Sigmoid colon (tissue), 7 donors: ENCODE results near the gene VWA7. TPM values are rescaled to one million over a fixed set of nuclear protein-coding genes. Genes with fewer than 3 reads are reported as not detected.

Source experiments
- DNase-seq: peaks from one replicate; pipeline ENCODE4 v3.0.0-alpha.2; 2019
- H3K27ac ChIP-seq, 4 donors: fragments of 200-600 bp; sonication (generic); one replicate each; pipeline ENCODE4 v1.5.1; 2016 to 2019; ENCODE audit warnings: mild to moderate bottlenecking in 1 of 4
- H3K27me3 ChIP-seq, 3 donors: fragments of 200-600 bp; sonication (generic); one replicate each; pipeline ENCODE4 v1.5.1; 2019; ENCODE audit warnings: mild to moderate bottlenecking in 1 of 3
- H3K36me3 ChIP-seq, 4 donors: fragments of 200-600 bp; sonication (generic); one replicate each; pipeline ENCODE4 v1.5.1; 2016 to 2019
- H3K4me1 ChIP-seq, 4 donors: fragments of 200-600 bp; sonication (generic); one replicate each; pipeline ENCODE4 v1.5.1; 2017 to 2019
- H3K4me3 ChIP-seq, 4 donors: fragments of 200-600 bp; sonication (generic); one replicate each; pipeline ENCODE4 v1.5.1; 2017 to 2019; ENCODE audit warnings: mild to moderate bottlenecking in 2 of 4, moderate library complexity in 1 of 4
- H3K9me3 ChIP-seq, 4 donors: fragments of 200-600 bp in 3 of 4; sonication (generic) in 3 of 4; one replicate each; pipeline versions ENCODE4 v1.5.1 to v1.6.1; 2013 to 2019
- CTCF ChIP-seq, 4 experiments: fragments of 450-650 bp in 3 of 4; fragments of 200-600 bp in 1 of 4; IDR thresholded peaks; one replicate each; pipeline ENCODE4 v1.5.1; 2016 to 2019; ENCODE audit warnings: antibody characterized with exemption in 4 of 4, mild to moderate bottlenecking in 3 of 4, moderate library complexity in 2 of 4
- EP300 ChIP-seq, 4 donors: sonication (generic); formaldehyde crosslinking; IDR thresholded peaks; one replicate each; pipeline ENCODE4 v1.6.1; 2017; ENCODE audit warnings: antibody characterized with exemption in 4 of 4
- POLR2A ChIP-seq, 2 donors: fragments of 450-650 bp; IDR thresholded peaks; one replicate each; pipeline ENCODE4 v1.6.1; 2016; ENCODE audit warnings: antibody characterized with exemption in 2 of 2, mild to moderate bottlenecking in 2 of 2, moderate library complexity in 2 of 2
- POLR2AphosphoS5 ChIP-seq, 4 donors: sonication (generic); formaldehyde crosslinking; IDR thresholded peaks; one replicate each; pipeline ENCODE4 v1.6.1; 2017; ENCODE audit warnings: antibody characterized with exemption in 4 of 4
- WGBS, 2 donors: extraction: QIAGEN DNeasy Blood & Tissue Kit; methylation state at CpG; one replicate each; pipeline ENCODE4 v1.1.7; 2013; 5-methylcytosine and 5-hydroxymethylcytosine counted together
- intact Hi-C: fragments of 100-400 bp; cut with DNase I; formaldehyde crosslinking; loops from one replicate; pipeline ENCODE4 v1.15.1; 2023
- polyA plus RNA-seq, 3 donors: library from polyadenylated mRNA; stranded (reverse); fragments of 200-250 nt; gene quantifications; one replicate each; pipeline ENCODE4 v1.2.3, GENCODE V29; 2013
- total RNA-seq, 4 donors: library from RNA; depleted of rRNA; stranded (reverse); fragments of >200 nt; gene quantifications; one replicate each; pipeline ENCODE4 v1.1.0, GENCODE V29; 2016
- donor health status: healthy with polysubstance abuse.
- donor health status: Bipolar disorder and iron deficiency.
- donor health status: healthy.

VWA7 gene
- total and polyA plus RNA-seq, 7 donors: 0.14 to 6.0 (median 3.2) TPM; not detected in 1

GRCh38 chr6:31760790-31761189, 16.3 kb downstream of the VWA7 start:
- H3K27ac ChIP-seq: no peak overlapping the region
- intact Hi-C loops: no loop called here
- H3K27me3 ChIP-seq: peaks cover 0 to 5% (median 1%) of the 10 kb centered on the region in 3 donors
- no peaks in the 10 kb centered on the region for H3K36me3 ChIP-seq
- H3K4me1 ChIP-seq: peaks cover 0 to under 1% (median 0%) of the 10 kb centered on the region in 4 donors
- TF ChIP-seq POLR2A (IDR thresholded peaks at IDR 0.05): no peak
- no peak for TF ChIP-seq CTCF (IDR thresholded peaks at IDR 0.05)
- no peak for TF ChIP-seq EP300 (IDR thresholded peaks at IDR 0.05)
- TF ChIP-seq POLR2AphosphoS5 (IDR thresholded peaks at IDR 0.05): no peak
- no peak for DNase-seq
- WGBS, 2 donors: 80 to 89% methylated on average over 5 of the region's 5 CpGs
- no peaks in the 10 kb centered on the region for H3K9me3 ChIP-seq
- H3K4me3 ChIP-seq: no peak overlapping the region

GRCh38 chr6:31758281-31758680, 18.8 kb downstream of the VWA7 start:
- H3K27ac ChIP-seq: no peak overlapping the region
- H3K27me3 ChIP-seq: no peaks in the 10 kb centered on the region
- H3K36me3 ChIP-seq: no peaks in the 10 kb centered on the region
- H3K4me3 ChIP-seq: no peak overlapping the region
- H3K9me3 ChIP-seq: no peaks in the 10 kb centered on the region
- intact Hi-C loops: no loop called here
- H3K4me1 ChIP-seq: no peaks in the 10 kb centered on the region
- 97 to 98% methylated on average over 2 of the region's 2 CpGs for WGBS, 2 donors
- TF ChIP-seq POLR2A (IDR thresholded peaks at IDR 0.05) (no peak), EP300 (IDR thresholded peaks at IDR 0.05) (no peak), CTCF (IDR thresholded peaks at IDR 0.05) (no peak), POLR2AphosphoS5 (IDR thresholded peaks at IDR 0.05) (no peak)
- DNase-seq: no peak

- intact Hi-C loops: no loop called here
- Histone ChIP-seq H3K9me3 (no peaks in the 10 kb centered on the region), H3K4me1 (peaks cover 0 to under 1% (median 0%) of the 10 kb centered on the region in 4 donors), H3K27me3 (no peaks in the 10 kb centered on the region), H3K27ac (no peak overlapping the region), H3K4me3 (no peak overlapping the region), H3K36me3 (no peaks in the 10 kb centered on the region)
- no peak for DNase-seq
- WGBS, 2 donors: 77% methylated on average over 8 of the region's 8 CpGs
- TF ChIP-seq EP300 (IDR thresholded peaks at IDR 0.05) (no peak), POLR2A (IDR thresholded peaks at IDR 0.05) (no peak), CTCF (IDR thresholded peaks at IDR 0.05) (no peak), POLR2AphosphoS5 (IDR thresholded peaks at IDR 0.05) (no peak)
These were observed 24.3 kb downstream of the VWA7 start for GRCh38 chr6:31752739-31753319.

GRCh38 chr6:31750411-31751022, 26.6 kb downstream of the VWA7 start:
- H3K27me3 ChIP-seq: no peaks in the 10 kb centered on the region
- WGBS, 2 donors: 62 to 84% methylated on average over 7 of the region's 7 CpGs
- H3K9me3 ChIP-seq: no peaks in the 10 kb centered on the region
- no peak overlapping the region for H3K4me3 ChIP-seq
- TF ChIP-seq CTCF (IDR thresholded peaks at IDR 0.05) (no peak), POLR2AphosphoS5 (IDR thresholded peaks at IDR 0.05) (no peak), POLR2A (IDR thresholded peaks at IDR 0.05) (no peak), EP300 (IDR thresholded peaks at IDR 0.05) (no peak)
- no peaks in the 10 kb centered on the region for H3K36me3 ChIP-seq
- intact Hi-C loops: no loop called here
- H3K27ac ChIP-seq: no peak overlapping the region
- H3K4me1 ChIP-seq: peaks cover 0 to 14% (median 6%) of the 10 kb centered on the region in 4 donors
- no peak for DNase-seq
